ENCODE data around the gene IGSF21. TPM values are rescaled to one million over a fixed set of nuclear protein-coding genes. Genes with fewer than 3 reads are reported as not detected.
"Not testable (repeated sequence)": the region's sequence is repeated elsewhere in the genome, so short reads cannot be mapped to it uniquely, and the experiment has no call there.

IGSF21 gene
- total and polyA plus RNA-seq, 11 donors, result 0.54 to 2.2 (median 0.94) TPM; not detected in 1

DNA sequence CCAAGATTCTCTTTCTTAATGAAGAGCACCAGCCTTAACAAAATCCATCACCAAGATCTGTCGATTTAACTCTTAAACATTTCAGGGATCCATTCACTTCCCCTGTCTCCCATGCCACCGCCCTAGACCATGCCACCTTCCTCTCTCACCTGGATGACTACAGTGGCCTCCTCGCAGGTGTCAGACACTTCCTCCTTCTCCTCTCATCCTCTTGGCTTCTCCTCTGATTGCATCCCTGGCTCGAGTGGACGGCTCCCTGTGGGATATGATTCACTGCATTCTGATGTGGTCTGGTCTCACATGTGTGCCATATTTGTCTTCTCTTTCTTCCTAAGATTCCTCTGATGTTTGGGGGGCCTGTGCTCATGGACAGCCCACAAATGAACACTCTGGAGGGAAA, 306.7 kb downstream of the IGSF21 start:
- no peaks in the 10 kb centered on the region for H3K36me3 ChIP-seq
- ATAC-seq (no peak), DNase-seq (no peak)
- no peak overlapping the region for H3K4me3 ChIP-seq
- H3K27me3 ChIP-seq, result peaks cover 0 to 21% (median 0%) of the 10 kb centered on the region in 9 donors
- TF ChIP-seq, protein P1, sequence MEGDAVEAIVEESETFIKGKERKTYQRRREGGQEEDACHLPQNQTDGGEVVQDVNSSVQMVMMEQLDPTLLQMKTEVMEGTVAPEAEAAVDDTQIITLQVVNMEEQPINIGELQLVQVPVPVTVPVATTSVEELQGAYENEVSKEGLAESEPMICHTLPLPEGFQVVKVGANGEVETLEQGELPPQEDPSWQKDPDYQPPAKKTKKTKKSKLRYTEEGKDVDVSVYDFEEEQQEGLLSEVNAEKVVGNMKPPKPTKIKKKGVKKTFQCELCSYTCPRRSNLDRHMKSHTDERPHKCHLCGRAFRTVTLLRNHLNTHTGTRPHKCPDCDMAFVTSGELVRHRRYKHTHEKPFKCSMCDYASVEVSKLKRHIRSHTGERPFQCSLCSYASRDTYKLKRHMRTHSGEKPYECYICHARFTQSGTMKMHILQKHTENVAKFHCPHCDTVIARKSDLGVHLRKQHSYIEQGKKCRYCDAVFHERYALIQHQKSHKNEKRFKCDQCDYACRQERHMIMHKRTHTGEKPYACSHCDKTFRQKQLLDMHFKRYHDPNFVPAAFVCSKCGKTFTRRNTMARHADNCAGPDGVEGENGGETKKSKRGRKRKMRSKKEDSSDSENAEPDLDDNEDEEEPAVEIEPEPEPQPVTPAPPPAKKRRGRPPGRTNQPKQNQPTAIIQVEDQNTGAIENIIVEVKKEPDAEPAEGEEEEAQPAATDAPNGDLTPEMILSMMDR (IDR thresholded peaks at IDR 0.05), result no peak
- no peak for TF ChIP-seq POLR2A (IDR thresholded peaks at IDR 0.05)
- H3K27ac ChIP-seq, result no peak overlapping the region
- intact Hi-C loops (cut with DNase I), result no loop called here
- H3K9me3 ChIP-seq, result peaks cover 0 to 21% (median 8%) of the 10 kb centered on the region in 12 donors
- H3K4me1 ChIP-seq, result no peaks in the 10 kb centered on the region
- WGBS, 4 donors, result 71 to 77% (median 75%) methylated on average over 5 of the region's 5 CpGs

DNA sequence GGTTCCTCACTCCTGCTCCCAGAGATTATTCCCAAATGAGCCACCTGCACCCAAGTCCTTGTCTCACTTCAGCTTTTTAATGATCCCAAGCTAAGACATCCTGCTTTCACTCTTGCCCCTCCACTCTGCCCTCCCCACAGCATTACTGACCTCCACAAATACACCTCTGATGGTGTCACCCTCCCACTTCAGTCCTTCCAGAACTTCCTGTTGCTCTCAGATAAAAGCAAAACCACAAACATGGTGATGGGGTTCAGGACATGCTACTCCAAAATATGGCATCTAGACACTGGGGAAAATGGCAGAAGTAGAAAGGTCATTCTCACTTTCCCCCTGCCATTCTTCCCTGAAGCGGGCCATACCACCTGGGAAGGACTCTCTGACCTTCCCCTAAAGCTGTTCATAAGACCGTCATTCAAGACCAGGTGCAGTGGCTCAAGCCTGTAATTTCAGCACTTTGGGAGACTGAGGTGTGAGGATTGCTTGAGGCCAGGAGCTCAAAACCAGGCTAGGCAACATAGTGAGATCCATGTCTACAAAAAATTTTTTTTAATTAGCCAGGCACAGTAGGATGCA, 307.4 kb downstream of the IGSF21 start:
- ATAC-seq, result no peak
- peaks cover 0 to 21% (median 0%) of the 10 kb centered on the region in 9 donors for H3K27me3 ChIP-seq
- DNase-seq, result no peak
- TF ChIP-seq, protein P1 (IDR thresholded peaks at IDR 0.05), result no peak
- no peak for TF ChIP-seq POLR2A (IDR thresholded peaks at IDR 0.05)
- WGBS, 4 donors, result 71 to 89% (median 85%) methylated on average over 2 of the region's 2 CpGs
- no peak overlapping the region for H3K27ac ChIP-seq
- H3K4me1 ChIP-seq, result no peaks in the 10 kb centered on the region
- no peaks in the 10 kb centered on the region for H3K36me3 ChIP-seq
- intact Hi-C loops (cut with DNase I), result no loop called here
- peaks cover 0 to 21% (median 8%) of the 10 kb centered on the region in 12 donors for H3K9me3 ChIP-seq
- no peak overlapping the region for H3K4me3 ChIP-seq

DNA sequence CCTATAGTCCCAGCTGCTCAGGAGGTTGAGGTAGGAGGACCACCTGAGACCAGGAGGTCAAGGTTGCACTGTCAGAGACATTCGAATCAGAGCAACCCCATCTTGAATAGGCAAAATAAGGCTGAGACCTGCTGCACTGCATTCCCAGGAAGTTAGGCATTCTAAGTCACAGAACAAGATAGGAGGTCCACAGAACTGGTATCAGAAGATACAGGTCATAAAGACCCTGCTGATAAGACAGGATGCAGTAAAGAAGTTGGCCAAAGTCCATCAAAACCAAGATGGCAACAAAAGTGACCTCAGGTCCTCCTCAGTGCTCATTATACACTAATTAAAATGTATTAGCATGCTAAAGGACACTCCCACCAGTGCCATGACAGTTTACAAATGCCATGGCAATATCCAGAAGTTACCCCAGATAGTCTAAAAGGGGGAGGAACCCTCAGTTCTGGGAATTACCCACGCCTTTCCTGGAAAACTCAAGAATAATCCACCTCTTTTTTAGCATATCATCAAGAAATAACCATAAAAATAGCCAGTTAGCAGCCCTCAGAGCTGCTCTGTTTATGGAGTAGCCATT, 307.9 kb downstream of the IGSF21 start:
- DNase-seq, result no peak
- Histone ChIP-seq H3K27me3 (peaks cover 0 to 23% (median 0%) of the 10 kb centered on the region in 9 donors), H3K36me3 (no peaks in the 10 kb centered on the region), H3K9me3 (peaks cover 0 to 21% (median 8%) of the 10 kb centered on the region in 12 donors), H3K4me1 (no peaks in the 10 kb centered on the region), H3K4me3 (no peak overlapping the region), H3K27ac (no peak overlapping the region)
- ATAC-seq, result no peak
- TF ChIP-seq, protein P1 (IDR thresholded peaks at IDR 0.05), result no peak
- no peak for TF ChIP-seq POLR2A (IDR thresholded peaks at IDR 0.05)
- intact Hi-C loops (cut with DNase I), result no loop called here
- WGBS, 4 donors, result 59 to 70% (median 63%) methylated on average over 2 of the region's 2 CpGs

DNA sequence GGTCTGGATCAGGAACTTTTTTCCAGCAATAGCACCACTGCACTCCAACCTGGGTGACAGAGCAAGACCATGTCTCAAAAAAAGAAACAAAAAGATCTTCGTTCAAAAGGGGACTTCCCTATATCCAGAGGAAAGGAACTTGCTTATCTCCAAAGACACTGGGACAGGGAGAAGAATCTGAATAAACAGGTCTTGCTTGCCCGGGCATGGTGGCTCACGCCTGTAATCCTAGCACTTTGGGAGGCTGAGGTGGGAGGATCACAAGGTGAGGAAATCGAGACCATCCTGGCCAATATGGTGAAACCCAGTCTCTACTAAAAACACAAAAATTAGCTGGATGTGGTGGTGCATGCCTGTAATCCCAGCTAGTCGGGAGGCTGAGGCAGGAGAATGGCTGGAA, 308.5 kb downstream of the IGSF21 start:
- Histone ChIP-seq H3K27me3 (peaks cover 0 to 28% (median 0%) of the 10 kb centered on the region in 9 donors), H3K9me3 (peaks cover 0 to 19% (median 8%) of the 10 kb centered on the region in 12 donors)
- intact Hi-C loops (cut with DNase I); H3K36me3 ChIP-seq; DNase-seq; H3K27ac ChIP-seq; H3K4me3 ChIP-seq; H3K4me1 ChIP-seq; ATAC-seq: not testable (repeated sequence)
- 69 to 83% (median 75%) methylated on average over 5 of the region's 5 CpGs for WGBS, 4 donors
